NCI-H2029 treated with DMSO at 0.1 percent for 48 hours (cell line): Measurements from ENCODE around the gene CIC.
"Not testable (repeated sequence)": the region's sequence is repeated elsewhere in the genome, so short reads cannot be mapped to it uniquely, and the experiment has no call there.

ENCODE experiments used
- DNase-seq: peaks from one replicate; lab custom pipeline; 2025; lab: John Stamatoyannopoulos, UW

Gene CIC

DNA sequence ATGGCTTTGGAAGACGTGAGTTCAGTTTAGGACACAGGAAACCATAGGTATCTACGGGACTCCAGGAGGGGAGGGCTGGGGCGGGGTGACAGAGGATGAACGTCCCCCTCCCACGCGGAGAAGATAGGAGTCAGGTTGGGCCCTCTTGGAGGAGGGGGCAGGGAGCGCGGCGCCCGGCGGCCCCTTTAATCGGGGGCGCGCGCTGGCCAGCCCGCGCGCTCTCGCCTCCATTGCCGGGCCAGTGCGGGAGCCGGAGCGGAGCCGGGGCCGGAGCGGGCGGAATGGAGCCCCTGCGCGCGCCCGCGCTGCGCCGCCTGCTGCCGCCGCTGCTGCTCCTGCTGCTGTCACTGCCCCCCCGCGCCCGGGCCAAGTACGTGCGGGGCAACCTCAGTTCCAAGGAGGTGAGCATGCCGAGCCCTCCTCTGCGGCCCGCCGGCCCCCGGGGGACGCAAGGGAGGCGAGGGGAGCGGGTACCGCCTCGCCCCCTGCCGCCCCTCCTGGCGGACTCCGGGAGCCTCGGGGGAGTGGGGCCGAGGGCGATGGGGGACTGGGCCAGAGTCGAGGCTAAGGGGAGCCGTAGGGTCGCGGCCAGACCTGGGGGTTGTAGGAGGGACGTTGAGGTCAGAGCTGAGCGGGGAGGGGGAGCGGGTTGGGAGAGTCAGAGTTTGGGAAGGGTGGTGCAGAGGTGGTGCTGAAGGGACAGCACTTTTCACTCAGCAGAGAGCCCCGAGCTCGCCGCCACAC lies 44.2 kb downstream of the CIC start, which contains the start of gene TMEM145:
Gene TMEM145, plus strand, starts transcription at position 214 of the 744 bp plus-strand sequence. Its CDS starts 68 bp downstream, at position 282.
- DNase-seq = no peak

DNA sequence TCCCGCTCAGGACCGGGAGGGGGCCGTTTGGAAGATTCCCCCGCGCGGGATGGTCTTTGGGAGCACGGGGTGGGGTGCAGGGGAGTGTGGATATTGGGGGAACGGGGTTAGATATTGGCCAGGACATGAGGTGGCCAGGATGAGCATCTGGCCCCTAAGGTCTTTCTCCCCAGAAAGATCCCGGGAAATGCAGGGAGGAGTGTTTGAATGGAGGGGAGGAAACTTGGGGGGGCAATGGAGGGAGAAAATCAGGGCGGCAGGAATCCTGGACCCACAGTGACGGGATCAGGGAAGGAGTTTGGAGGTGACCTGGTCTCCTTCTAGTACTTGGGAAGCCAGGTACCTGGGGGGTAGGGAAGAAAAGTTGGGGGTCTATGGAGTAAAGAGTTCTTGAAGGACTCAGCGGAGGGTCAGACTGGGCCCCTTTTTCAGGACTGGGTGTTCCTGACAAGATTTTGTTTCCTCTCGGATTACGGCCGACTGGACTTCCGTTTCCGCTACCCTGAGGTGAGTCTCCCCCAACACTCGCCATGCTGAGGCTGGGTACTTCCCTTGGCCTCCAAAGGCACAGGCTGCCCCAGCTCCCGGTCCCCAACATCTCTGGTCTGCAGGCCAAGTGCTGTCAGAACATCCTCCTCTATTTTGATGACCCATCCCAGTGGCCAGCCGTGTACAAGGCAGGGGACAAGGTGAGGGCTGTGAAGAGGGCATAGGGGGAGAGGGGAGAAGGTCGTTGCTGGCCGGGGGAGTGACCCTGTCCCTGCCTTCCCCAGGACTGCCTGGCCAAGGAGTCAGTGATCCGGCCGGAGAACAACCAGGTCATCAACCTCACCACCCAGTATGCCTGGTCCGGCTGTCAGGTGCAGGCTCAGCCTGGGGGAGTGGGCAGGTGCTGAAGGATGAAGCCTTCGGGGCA lies 45.0 kb downstream of the CIC start:
- no peak for DNase-seq

DNA sequence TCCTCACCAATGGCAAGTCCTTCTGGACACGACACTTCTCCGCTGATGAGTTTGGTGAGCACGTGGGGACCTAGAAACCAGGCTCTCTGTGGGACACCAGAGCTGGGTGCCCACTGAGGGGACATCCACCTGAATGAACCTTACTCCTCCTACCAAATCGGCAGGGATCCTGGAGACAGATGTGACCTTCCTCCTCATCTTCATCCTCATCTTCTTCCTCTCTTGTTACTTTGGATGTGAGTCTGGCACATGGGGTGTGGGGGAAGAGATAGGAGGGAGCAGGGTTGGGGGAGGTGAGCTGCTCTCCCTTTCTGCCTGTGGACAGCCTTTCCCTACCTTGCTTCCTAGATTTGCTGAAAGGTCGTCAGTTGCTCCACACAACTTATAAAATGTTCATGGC lies 46.0 kb downstream of the CIC start:
- no peak for DNase-seq

DNA sequence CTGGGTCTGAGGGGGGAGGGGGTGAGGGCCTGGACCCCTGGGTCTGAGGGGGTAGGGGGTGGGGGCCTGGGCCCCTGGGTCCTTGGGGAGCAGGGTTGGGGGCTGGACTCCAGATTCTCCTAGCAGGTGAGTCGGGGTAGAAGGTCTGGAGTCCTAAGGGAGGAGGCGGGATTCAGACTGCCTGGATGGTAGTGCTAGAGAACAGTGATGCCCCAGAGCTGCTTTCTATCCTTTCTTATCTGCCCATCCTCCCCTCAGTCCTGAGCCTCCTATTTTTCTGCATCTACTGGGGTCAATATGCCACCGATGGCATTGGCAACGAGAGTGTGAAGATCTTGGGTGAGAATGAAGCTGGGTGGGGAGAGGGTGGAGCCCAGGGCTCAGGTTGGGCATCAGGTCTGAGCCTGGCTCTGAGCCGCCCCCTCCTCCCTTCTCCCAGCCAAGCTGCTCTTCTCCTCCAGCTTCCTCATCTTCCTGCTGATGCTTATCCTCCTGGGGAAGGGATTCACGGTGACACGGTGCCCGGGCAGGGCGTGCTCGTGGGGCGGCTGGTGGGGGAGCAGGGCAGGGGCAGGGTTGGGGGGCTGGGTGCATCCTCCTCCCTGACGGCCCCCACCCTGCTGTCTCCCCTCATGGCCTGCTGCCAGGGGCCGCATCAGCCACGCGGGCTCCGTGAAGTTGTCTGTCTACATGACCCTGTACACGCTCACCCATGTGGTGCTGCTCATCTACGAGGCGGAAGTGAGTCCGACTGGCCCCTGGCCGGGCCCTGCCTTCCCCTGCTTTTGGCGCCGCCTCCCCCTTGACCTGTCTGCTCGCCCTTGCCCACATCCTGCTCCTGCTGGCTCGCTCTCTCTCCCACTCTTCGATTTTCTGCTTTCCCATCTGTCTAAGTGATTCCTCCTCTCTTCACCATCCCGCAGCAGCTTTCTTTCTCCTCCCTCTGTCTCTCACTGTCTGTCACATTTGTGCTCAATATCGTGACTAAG lies 47.5 kb downstream of the CIC start:
- DNase-seq = no peak

DNA sequence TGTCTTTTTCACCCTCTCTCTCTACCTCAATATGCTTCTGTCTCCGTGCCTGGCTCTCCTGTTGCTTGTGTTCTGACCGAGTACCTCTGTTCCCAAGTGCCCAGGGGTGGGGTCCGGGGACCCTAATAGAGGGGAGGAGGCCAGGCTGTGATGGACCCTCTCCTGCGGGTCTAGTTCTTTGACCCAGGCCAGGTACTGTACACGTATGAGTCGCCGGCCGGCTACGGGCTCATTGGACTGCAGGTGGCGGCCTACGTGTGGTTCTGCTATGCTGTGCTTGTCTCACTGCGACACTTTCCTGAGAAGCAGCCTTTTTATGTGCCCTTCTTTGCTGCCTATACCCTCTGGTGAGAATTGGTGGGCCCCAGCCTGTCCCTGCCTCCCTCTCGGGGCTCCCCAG lies 48.5 kb downstream of the CIC start:
- DNase-seq = no peak

DNA sequence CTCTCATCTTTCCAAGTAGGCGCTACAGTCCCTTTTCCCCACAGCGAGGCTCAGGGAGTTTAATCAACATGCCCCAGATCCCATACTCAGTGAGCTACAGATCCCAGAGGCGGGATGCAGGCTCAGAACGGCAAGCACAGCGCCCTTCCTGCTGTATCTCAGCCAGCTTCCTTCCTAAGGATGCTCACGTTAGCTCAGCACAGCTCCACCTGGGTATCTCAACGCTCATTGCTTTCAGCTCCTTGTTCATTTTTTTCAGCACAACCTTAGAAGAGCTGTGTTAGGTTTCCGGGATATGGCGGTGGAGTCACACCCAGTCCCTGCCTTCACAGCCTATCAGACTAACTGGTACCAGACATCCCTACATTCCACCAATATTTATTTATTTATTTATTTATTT lies 53.3 kb downstream of the CIC start:
- DNase-seq = no peak

DNA sequence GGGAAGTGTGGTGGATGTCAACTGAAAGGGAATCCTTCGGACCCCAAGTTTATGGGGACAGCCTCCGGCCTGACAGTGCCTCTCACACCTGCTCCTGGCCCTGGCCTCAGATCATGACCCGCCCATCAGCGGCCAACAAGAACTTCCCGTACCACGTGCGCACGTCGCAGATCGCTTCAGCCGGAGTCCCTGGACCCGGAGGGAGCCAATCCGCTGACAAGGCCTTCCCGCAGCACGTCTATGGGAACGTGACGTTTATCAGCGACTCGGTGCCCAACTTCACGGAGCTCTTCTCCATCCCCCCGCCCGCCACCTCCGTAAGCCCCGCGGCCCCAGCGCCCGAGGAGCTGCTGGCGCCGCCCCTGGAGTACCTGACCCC lies 54.4 kb downstream of the CIC start:
- DNase-seq = no peak

DNA sequence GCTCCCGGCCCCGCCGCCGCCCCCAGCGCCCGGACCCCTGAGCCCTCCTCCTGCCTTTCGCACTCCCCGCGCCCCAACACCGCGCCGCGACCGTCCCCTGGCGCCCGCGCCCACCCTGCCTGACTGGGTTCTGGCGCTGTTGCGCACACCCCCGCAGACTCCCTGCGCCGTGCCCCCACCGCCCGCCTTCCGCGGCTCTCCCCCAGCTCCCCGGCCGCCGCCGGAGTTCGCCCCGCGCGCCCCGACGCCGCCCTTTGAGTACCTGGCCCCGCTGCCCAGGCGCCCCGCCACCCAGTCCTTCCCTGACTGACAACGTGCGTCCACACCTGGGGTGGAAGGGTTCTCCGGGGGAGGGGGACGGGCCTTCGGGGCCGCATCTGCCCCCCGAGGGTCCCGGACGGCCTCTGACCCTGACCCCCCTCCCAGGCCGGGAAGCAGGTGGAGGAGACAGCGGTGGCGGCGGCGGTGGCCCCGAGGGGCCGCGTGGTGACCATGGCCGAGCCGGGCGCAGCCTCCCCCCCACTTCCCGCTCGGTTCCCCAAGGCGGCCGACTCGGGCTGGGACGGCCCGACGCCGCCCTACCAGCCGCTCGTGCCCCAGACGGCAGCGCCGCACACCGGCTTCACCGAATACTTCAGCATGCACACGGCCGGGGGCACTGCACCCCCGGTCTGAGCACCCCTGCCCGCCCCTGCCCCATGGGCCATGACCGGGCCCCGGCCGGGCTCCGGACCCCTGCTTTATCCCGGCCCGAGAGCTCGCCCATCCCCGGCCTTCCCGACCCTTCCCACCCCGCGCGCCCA lies 55.0 kb downstream of the CIC start:
- DNase-seq = no peak

DNA sequence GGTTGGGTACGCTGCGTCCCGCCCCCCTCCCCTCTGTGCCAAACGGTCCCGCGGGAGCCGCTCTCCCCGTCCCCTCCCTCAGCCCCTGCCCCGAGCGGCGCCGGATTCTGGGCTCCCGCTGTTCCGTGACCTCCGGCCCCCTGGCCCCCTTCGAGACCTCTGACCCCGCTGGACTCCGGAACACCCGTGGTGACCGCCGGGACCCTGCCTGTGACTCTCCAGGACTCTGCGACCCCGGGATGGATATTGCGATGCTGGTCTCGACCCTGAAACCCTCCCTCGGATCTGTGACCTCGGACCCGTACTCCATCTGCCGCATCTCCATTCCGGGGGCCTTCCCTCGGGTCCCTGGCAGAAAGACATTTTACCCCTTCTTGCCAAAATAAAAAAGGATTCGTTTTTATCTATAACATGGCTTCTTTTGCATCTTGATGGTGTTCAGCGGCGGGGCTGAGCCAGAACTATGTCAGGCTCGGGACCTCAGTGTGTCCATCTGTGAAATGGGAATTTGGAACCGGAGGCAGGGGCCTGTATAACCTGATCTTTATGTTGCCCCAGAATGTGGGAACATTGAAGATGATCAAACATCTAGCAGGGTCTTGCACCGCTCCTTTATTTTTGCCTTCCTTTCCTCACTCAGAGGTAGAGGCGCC lies 55.7 kb downstream of the CIC start:
- DNase-seq = no peak

DNA sequence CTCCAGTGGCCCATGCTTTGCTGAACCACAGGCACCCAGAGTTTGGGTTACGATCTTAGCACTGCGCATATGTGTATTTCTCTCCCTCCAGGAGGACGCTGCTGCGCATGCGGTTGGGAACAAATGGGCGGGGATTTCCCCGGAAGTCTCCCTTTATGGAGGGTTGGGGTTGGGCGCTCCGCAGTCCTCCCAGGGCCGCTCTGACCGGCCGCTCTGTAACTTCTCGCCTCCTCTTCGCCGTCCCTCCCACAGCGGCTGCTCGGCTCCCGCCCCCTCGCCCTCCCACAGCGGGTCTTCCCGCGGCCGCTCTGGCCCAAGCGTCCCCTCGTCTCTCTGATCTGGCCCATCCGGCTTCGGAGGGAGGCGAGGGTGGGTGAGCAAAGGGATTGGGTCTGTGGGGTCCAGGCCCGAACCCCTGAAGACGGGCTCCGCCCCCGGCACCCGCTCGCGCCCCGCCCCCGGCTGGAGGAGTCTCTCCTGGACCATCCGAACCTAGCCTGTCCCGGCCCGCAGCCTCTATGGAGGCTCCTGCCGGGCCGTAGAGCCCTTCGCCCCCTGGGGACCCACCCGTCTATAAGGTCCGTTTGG lies 56.4 kb downstream of the CIC start, which contains the start of gene MEGF8:
Gene MEGF8, plus strand, starts transcription at position 328 of the 588 bp plus-strand sequence. CDS start 609 bp downstream, outside the sequence.
- peak; percentile 94 for DNase-seq

DNA sequence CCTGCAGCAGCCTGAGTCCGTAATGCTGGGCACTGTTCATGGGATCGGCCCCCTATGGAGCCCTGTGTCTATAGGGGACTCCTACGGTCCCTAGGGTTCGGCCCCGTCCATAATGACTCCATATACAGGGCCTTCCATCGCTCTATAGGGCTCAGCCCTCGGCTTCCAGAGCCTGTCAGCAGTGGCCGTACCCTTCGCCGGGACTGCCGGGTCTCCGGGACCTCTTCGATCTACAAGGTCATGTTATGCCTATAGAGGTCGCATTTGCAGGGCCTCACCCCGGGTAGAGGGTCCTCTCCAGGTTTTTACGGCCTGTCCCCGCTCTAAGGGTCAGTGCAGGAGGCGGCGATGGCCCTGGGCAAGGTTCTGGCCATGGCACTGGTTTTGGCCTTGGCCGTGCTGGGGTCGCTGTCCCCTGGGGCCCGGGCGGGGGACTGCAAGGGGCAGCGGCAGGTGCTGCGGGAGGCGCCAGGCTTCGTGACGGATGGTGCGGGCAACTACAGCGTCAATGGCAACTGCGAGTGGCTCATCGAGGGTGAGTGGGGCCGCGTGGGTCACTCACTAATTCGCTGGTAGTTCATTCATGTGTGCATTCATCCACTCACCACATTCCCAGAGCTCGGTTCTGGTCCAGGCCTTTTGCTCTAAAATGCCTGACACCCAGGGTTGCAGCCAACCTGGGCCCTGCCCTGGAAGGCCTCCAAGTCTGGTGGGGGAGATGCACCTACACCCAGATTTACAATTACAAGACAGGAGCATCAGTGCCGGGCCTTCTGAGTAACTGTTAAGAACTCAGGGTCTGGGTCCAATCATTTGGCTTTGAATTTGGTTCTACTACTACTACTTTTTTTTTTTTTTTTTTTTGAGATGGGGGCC lies 57.1 kb downstream of the CIC start:
- no peak for DNase-seq

DNA sequence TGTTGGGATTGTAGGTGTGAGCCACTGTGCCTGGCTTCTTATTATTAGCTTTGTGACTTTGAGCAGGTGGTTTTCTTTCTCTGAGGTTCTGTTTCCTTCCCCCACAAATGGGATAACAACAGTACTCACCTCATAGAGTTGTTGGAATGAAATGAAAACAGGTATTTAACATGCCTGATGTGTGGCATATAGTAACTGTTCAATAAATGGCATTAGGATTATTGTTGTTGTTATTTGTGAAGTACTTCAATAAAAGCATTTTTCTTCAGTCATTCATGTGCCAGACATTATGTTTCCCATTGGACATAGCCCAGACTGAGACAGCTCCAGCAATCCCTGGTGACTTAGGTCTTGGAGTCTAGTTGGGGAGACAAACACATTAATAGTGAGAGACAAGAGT lies 57.9 kb downstream of the CIC start:
- no peak for DNase-seq

DNA sequence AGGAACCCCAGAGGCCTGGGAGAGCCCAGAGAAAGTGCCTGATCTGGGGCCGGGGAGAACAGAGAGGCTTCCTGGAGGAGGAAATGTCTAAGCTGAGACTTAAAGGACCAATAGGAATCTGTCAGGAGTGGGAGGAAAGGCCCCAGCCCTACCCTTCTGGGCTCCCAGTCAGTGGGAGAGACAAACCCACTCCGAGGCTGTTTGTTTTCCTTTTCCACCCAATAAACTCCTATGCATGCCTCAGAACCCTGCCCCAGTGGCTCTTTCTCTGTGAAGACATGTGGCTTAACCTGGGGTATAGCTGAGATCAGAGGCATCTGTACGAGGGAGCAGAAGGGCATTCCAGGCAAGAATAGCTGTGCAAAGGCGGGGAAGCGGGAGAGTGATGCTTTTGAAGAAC lies 58.3 kb downstream of the CIC start:
- DNase-seq = no peak

DNA sequence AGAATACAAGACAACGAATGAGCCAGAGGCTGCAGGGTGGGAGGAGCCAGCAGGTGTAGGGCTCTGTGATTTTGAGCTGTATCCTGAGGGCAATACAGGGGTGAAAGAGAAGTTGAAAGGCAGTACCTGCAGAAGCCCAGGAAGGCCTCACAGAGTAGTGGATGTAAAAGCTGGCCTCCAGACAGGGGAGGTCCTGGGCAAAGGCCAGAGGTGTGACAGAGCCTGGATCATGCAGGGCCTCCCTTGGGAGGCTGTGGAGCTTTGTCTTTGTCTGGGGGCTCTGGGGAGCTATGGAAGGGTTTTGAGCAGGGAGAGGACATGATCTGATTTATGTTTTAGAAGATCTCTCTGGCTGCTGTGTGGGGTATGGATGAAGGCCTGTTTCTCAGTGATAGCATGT lies 59.1 kb downstream of the CIC start:
- no peak for DNase-seq

DNA sequence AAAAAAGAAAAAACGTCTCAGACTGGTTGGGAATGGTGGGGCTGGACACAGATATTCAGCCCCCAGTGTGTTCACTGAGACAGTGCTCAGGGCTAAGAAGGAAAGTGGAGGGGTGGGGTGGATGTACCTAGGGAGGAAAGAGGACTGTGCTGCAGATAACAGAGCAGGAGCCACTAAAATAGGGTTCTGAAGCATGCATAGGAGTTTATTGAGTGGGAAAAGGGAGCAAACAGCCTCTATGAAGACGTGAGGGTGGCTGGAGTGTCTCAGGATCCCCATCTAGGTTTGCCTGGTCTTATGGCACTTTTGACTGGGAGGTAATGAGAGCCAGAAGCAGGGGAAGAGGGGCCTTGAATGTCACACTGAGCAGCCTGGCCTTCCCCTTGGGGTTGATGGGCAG lies 59.8 kb downstream of the CIC start:
- DNase-seq = no peak

DNA sequence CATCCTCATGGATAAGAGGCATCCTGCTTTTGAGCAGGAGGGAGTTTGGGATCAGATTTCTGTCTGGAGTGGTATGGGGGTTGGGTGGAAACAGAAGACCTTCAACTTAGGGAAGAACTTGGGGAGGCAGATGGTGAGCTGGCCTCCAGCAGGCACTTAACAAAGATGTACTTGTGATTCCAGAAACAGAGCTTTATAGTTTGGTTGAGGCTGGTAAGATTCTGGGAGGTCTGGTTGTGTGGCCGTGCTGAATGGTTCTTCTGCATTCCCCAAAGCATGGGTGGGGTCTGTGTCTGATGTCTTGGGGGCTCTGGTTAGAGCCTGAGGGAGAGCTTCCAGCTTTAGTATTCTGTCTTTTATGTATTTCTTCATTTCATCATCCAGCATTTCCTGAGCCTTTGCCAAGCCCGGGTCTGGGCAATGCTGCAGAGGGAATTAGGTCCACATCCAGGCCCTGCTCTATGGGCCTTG lies 61.2 kb downstream of the CIC start:
- peak; percentile 5 for DNase-seq

DNA sequence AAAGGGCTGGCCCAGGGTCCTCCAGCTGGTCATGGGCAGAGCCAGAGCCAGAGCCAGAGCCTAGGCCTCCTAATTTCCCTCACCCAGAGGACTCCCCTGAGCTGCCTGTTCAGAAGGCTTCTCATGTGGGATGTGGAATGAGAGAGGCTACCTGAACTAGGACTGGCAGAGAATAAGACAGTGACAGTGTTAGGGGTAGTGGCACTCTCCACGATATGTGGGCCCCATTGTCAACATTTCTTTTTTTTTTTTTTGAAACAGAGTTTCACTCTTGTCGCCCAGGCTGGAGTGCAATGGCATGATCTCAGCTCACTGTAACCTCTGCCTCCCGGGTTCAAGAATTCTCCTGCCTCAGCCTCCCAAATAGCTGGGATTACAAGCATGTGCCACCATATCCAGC lies 62.3 kb downstream of the CIC start:
- not testable (repeated sequence) for DNase-seq

DNA sequence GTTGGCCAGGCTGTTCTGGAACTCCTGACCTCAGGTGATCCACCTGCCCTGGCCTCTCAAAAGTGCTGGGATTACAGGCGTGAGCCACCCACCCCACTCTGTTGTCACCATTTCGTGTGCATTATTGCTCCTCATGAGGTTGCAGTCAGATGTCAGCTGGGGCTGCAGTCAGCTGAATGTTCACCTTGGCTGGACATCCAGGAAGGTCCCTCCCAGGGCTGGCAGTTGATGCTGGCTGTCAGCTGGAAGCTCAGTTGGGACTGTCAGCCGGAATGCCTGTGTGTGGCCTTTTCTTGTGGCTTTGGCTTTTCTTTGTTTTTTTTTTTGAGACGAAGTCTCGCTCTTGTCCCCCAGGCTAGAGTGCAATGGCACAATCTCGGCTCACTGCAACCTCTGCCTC lies 63.0 kb downstream of the CIC start:
- no peak for DNase-seq

DNA sequence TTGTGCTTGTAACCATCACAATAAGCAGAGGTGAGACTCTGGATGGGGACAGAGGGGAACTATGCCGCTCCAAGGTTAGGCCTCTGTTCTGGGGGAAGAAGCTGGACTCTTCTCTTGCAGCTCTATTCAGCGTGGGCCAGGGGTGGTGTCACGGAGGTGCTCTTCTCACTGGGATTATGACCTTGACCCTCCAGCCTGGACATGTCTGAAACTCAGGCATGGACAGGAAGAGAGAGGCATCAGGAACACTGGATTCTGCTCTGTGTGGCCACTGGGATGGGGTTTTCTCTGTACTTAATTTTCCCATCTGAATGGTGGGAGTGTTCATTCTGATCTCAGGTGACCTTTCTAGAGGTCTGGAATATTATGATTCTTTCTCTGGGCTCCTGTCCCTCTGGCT lies 64.0 kb downstream of the CIC start:
- no peak for DNase-seq
